ENCODE results near the gene MMEL1.
"Not testable (repeated sequence)": the region's sequence is repeated elsewhere in the genome, so short reads cannot be mapped to it uniquely, and the experiment has no call there.

- TF ChIP-seq CTCF (IDR thresholded peaks at IDR 0.05); POLR2AphosphoS5 (IDR thresholded peaks at IDR 0.05; ENCODE audit: low read depth, low read length); SIN3A (IDR thresholded peaks at IDR 0.05; ENCODE audit: borderline replicate concordance, insufficient read depth, low read depth, low read length); TCF7L2 (IDR thresholded peaks at IDR 0.05; ENCODE audit: low read depth, low read length): not testable (repeated sequence)
- TF ChIP-seq, protein P1, sequence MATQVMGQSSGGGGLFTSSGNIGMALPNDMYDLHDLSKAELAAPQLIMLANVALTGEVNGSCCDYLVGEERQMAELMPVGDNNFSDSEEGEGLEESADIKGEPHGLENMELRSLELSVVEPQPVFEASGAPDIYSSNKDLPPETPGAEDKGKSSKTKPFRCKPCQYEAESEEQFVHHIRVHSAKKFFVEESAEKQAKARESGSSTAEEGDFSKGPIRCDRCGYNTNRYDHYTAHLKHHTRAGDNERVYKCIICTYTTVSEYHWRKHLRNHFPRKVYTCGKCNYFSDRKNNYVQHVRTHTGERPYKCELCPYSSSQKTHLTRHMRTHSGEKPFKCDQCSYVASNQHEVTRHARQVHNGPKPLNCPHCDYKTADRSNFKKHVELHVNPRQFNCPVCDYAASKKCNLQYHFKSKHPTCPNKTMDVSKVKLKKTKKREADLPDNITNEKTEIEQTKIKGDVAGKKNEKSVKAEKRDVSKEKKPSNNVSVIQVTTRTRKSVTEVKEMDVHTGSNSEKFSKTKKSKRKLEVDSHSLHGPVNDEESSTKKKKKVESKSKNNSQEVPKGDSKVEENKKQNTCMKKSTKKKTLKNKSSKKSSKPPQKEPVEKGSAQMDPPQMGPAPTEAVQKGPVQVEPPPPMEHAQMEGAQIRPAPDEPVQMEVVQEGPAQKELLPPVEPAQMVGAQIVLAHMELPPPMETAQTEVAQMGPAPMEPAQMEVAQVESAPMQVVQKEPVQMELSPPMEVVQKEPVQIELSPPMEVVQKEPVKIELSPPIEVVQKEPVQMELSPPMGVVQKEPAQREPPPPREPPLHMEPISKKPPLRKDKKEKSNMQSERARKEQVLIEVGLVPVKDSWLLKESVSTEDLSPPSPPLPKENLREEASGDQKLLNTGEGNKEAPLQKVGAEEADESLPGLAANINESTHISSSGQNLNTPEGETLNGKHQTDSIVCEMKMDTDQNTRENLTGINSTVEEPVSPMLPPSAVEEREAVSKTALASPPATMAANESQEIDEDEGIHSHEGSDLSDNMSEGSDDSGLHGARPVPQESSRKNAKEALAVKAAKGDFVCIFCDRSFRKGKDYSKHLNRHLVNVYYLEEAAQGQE (IDR thresholded peaks at IDR 0.05; ENCODE audit: insufficient read depth in 1 of 2, low read depth in 2 of 2, low read length in 1 of 2) = not testable (repeated sequence)
Observed at GRCh38 chr1:2655598-2656434, 23.0 kb upstream of the MMEL1 start.

Data from Panc1 (cell line).